CD4-positive, alpha-beta memory T cell (primary cell): ENCODE results near the gene DCUN1D2. TPM values are rescaled to one million over a fixed set of nuclear protein-coding genes. Genes with fewer than 3 reads are reported as not detected.

Experiments used
- CTCF ChIA-PET: fragments of 350-600 bp; sonication (Branson Sonifier 250); formaldehyde crosslinking; loops from one replicate; lab custom pipeline; 2021; ENCODE audit warnings: inconsistent platforms; ENCODE audit not compliant: partially characterized antibody; lab: Charles Lee
- POLR2A ChIA-PET: fragments of 350-600 bp; sonication (Branson Sonifier 250); formaldehyde crosslinking; loops from one replicate; lab custom pipeline; 2021; ENCODE audit not compliant: partially characterized antibody; lab: Charles Lee
- DNase-seq, 5 donors: peaks; one replicate each; pipeline versions ENCODE4 v3.0.0 to v3.0.0-alpha.2; 2020 to 2022; ENCODE audit warnings: mixed read lengths in 1 of 5
- H3K27ac ChIP-seq: one replicate; pipeline ENCODE4 v1.7.0; 2013; ENCODE audit warnings: low read depth, low read length
- H3K27me3 ChIP-seq: 2 replicates; pipeline ENCODE4 v1.7.0; 2013; ENCODE audit warnings: mild to moderate bottlenecking, low read length, moderate library complexity; ENCODE audit not compliant: insufficient read depth
- H3K36me3 ChIP-seq: 2 replicates; pipeline ENCODE4 v1.7.0; 2013; ENCODE audit warnings: mild to moderate bottlenecking, low read length, moderate library complexity; ENCODE audit not compliant: insufficient read depth
- H3K4me1 ChIP-seq: 2 replicates; pipeline ENCODE4 v1.7.0; 2013; ENCODE audit warnings: mild to moderate bottlenecking, low read length, moderate library complexity; ENCODE audit not compliant: insufficient read depth
- H3K4me3 ChIP-seq, 2 donors: one replicate each; pipeline ENCODE4 v1.7.0; 2013; ENCODE audit warnings: low read length in 2 of 2, mild to moderate bottlenecking in 1 of 2
- H3K9me3 ChIP-seq, 2 donors: one replicate each; pipeline ENCODE4 v1.7.0; 2013; ENCODE audit warnings: low read length in 2 of 2, control low read depth in 1 of 2; ENCODE audit not compliant: control insufficient read depth in 1 of 2
- H3K27ac Mint-ChIP-seq, 7 donors: one replicate each; pipeline ENCODE4 v1.8.0; 2020 to 2021; ENCODE audit warnings: mixed read lengths in 7 of 7, mild to moderate bottlenecking in 6 of 7, inconsistent platforms in 3 of 7, moderate library complexity in 3 of 7
- H3K27me3 Mint-ChIP-seq, 2 donors: one replicate each; pipeline ENCODE4 v1.8.0; 2020 to 2021; ENCODE audit warnings: mixed read lengths in 2 of 2
- H3K36me3 Mint-ChIP-seq, 2 donors: one replicate each; pipeline ENCODE4 v1.8.0; 2020 to 2021; ENCODE audit warnings: mixed read lengths in 2 of 2, inconsistent platforms in 1 of 2, mild to moderate bottlenecking in 1 of 2
- H3K4me1 Mint-ChIP-seq, 4 donors: one replicate each; pipeline ENCODE4 v1.8.0; 2020 to 2021; ENCODE audit warnings: mixed read lengths in 4 of 4, mild to moderate bottlenecking in 1 of 4
- H3K4me3 Mint-ChIP-seq, 8 donors: one replicate each; pipeline ENCODE4 v1.8.0; 2020 to 2021; ENCODE audit warnings: mixed read lengths in 8 of 8, mild to moderate bottlenecking in 7 of 8, moderate library complexity in 6 of 8, inconsistent platforms in 3 of 8
- H3K9me3 Mint-ChIP-seq, 8 donors: one replicate each; pipeline ENCODE4 v1.8.0; 2020 to 2021; ENCODE audit warnings: mixed read lengths in 8 of 8, mild to moderate bottlenecking in 5 of 8, inconsistent platforms in 3 of 8, moderate library complexity in 1 of 8
- intact Hi-C: fragments of 100-400 bp; cut with micrococcal nuclease; formaldehyde crosslinking; loops from one replicate; pipeline ENCODE4 v1.15.1; 2023
- polyA plus RNA-seq, 2 donors: library from polyadenylated mRNA; unstranded; fragments of 300-500 nt; fragmentation: Illumina TruSeq; gene quantifications; one replicate each; pipeline ENCODE4 v1.2.3, GENCODE V29; 2021
- total RNA-seq, 2 experiments: library from RNA; stranded (reverse); gene quantifications; one replicate each; pipeline ENCODE4 v1.2.3, GENCODE V29; 2021

DCUN1D2 gene
- total and polyA plus RNA-seq, 4 experiments from 2014 or later, result 6.6 to 34.8 (median 20.8) TPM

DNA sequence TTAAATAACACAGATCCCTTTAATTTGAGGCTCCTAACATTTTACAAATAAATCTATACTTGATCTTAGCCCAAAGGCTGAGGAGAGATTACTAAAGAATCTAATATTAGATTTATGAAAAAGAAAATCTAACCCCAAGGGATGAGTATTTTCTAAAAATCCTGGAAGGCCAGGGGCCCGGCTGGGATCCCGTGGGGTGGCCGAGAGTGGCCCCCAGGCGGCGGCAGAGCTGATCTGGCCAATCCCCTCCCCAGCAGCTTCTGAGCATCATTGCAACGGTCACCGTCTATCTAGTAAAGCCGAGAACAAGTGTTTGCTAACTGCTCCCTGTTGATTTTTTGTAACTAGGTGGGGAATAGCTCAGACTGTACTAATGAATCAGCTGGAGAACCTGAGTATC lies 74.7 kb downstream of the DCUN1D2 start:
- intact Hi-C loops, result no loop called here
- ChIA-PET CTCF (no interaction called here), POLR2A (no interaction called here)
- Mint-ChIP-seq H3K4me1 (no peaks in the 10 kb centered on the region), H3K36me3 (peaks cover 0 to 4% of the 10 kb centered on the region in 2 donors), H3K27ac (no peak overlapping the region), H3K9me3 (peaks cover 0 to 2% (median 0%) of the 10 kb centered on the region in 8 donors), H3K4me3 (no peak overlapping the region), H3K27me3 (peaks cover 0 to 3% of the 10 kb centered on the region in 2 donors)
- Histone ChIP-seq H3K4me1 (no peaks in the 10 kb centered on the region), H3K9me3 (no peaks in the 10 kb centered on the region), H3K27ac (no peak overlapping the region), H3K27me3 (no peaks in the 10 kb centered on the region), H3K36me3 (no peaks in the 10 kb centered on the region), H3K4me3 (no peak overlapping the region)
- DNase-seq, result no peak

DNA sequence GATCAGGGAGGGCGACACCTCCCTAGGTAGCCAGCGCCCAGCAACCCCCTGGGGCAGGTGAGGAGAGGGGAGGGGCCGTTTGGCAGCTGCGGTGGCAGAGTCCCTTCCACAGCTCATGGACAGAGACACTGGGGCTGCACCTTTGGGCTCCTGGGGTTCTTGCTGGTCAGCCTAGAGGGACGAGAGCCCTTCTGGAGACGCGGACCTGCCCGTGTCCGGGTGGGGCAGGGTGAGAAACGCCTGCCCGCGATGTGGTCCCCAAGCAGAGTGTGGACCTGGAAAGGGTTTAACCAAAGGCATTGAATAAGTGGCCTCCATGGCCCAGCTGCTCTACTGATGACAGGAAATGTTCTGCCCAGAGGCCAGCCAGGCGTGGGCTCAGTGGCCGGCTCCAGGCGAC lies 75.5 kb downstream of the DCUN1D2 start:
- H3K36me3 Mint-ChIP-seq, result peaks cover 0 to 4% of the 10 kb centered on the region in 2 donors

DNA sequence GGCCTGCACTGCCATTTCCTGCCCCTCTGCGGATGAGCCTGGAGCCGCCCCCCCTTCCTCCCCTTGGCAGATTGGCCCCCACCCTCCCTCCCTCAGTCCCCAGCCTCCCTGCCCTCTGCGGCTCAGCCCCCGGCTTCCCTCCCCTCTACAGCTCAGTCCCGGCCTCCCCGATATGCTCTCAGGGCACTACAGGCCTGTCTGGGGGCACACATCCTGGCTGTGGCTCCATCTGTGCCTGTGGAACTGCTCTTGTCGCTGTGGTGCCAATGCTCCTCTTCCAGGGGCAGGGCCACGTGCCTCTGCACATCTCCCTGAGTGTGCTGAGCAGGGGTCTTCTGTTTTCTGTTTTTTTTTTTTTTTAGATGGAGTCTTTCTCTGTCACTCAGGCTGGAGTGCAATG lies 76.2 kb downstream of the DCUN1D2 start:
- Mint-ChIP-seq H3K27ac (no peak overlapping the region), H3K4me3 (no peak overlapping the region), H3K27me3 (peaks cover 0 to 3% of the 10 kb centered on the region in 2 donors), H3K36me3 (peaks cover 0 to under 1% of the 10 kb centered on the region in 2 donors), H3K4me1 (no peaks in the 10 kb centered on the region), H3K9me3 (peaks cover 0 to 2% (median 0%) of the 10 kb centered on the region in 8 donors)
- intact Hi-C loops, result no loop called here
- Histone ChIP-seq H3K9me3 (no peaks in the 10 kb centered on the region), H3K4me1 (no peaks in the 10 kb centered on the region), H3K4me3 (no peak overlapping the region), H3K36me3 (no peaks in the 10 kb centered on the region), H3K27ac (no peak overlapping the region), H3K27me3 (no peaks in the 10 kb centered on the region)
- DNase-seq, result no peak
- ChIA-PET CTCF (no interaction called here), POLR2A (no interaction called here)

More for the DNA sequence above, 75.5 kb downstream of the DCUN1D2 start:
- Histone ChIP-seq H3K4me1 (no peaks in the 10 kb centered on the region), H3K4me3 (no peak overlapping the region), H3K27me3 (no peaks in the 10 kb centered on the region), H3K27ac (no peak overlapping the region), H3K9me3 (no peaks in the 10 kb centered on the region), H3K36me3 (no peaks in the 10 kb centered on the region)
- CTCF ChIA-PET, result no interaction called here
- Mint-ChIP-seq H3K27me3 (peaks cover 0 to 3% of the 10 kb centered on the region in 2 donors), H3K9me3 (peaks cover 0 to 2% (median 0%) of the 10 kb centered on the region in 8 donors), H3K27ac (no peak overlapping the region), H3K4me1 (no peaks in the 10 kb centered on the region), H3K4me3 (no peak overlapping the region)
- intact Hi-C loops, result no loop called here
- POLR2A ChIA-PET, result no interaction called here
- no peak for DNase-seq

DNA sequence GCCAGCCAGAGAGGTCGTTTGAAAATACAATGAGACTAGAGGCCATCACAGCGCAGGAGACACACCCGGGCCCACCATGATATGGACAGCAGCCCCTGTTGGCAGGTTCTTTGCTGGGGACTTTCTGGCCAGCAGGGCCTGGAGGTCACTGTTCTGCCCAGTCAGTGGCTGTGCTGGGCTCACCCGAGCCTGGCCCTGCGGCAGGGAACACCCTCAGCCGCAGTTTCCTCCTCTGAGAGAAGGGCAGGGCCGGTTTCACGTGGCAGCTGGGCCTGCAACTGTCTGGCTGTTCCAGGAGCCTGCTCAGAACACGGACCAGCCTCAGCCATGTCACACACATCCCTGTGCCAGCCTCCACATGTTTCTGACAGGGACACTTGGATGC lies 76.6 kb downstream of the DCUN1D2 start:
- no peak for DNase-seq
- ChIA-PET CTCF (no interaction called here), POLR2A (no interaction called here)
- H3K4me1 ChIP-seq, result no peaks in the 10 kb centered on the region
- intact Hi-C loops, result no loop called here
- H3K9me3 ChIP-seq, result no peaks in the 10 kb centered on the region
- Mint-ChIP-seq H3K9me3 (peaks cover 0 to 2% (median 0%) of the 10 kb centered on the region in 8 donors), H3K27me3 (peaks cover 0 to 3% of the 10 kb centered on the region in 2 donors), H3K36me3 (no peaks in the 10 kb centered on the region), H3K4me3 (no peak overlapping the region), H3K27ac (no peak overlapping the region), H3K4me1 (no peaks in the 10 kb centered on the region)
- no peaks in the 10 kb centered on the region for H3K36me3 ChIP-seq
- no peak overlapping the region for H3K4me3 ChIP-seq
- no peaks in the 10 kb centered on the region for H3K27me3 ChIP-seq
- no peak overlapping the region for H3K27ac ChIP-seq

DNA sequence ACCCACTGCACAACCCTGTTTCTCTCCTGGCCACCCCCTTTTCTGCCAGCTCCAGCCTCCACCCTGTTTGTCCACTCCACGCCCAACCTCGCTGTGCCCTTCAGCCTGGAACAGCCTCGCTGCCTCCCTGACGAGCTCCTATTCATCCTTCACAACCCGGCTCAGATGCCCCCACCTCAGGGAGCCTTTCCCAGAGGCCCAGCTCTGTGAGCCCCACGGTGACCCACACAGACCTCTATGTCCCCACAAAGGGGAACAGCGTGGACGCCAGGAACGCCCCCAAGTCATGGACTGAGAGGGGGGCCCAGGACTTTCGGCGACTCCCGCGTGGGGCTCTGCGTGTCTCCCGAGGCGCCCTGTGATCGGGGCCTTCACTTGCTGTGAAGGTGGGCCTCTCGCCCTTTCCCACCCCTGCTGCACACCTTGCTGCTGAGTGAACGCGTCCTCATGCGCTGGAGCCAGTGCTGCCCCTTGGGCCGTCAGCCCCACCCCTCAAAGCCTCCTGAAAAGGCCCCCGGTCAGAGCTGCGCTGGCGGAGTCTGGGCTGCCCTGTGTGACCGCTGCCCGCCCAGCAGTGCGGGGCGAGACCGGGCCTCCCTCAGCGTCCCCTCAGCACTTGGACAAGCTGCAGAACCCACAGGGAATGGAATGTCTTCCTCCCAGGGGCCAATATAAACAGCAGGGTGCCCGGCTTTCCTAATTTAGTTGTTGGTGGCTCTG lies 77.2 kb downstream of the DCUN1D2 start:
- Histone ChIP-seq H3K27ac (no peak overlapping the region), H3K36me3 (no peaks in the 10 kb centered on the region), H3K4me1 (no peaks in the 10 kb centered on the region), H3K9me3 (no peaks in the 10 kb centered on the region), H3K4me3 (no peak overlapping the region), H3K27me3 (no peaks in the 10 kb centered on the region)
- CTCF ChIA-PET, result no interaction called here
- Mint-ChIP-seq H3K4me3 (no peak overlapping the region), H3K27ac (peak overlapping the region in 2 of 7 donors; percentile 36 to 77), H3K36me3 (no peaks in the 10 kb centered on the region), H3K27me3 (peaks cover 0 to 6% of the 10 kb centered on the region in 2 donors), H3K4me1 (no peaks in the 10 kb centered on the region), H3K9me3 (peaks cover 0 to 2% (median 0%) of the 10 kb centered on the region in 8 donors)
- intact Hi-C loops, result no loop called here
- DNase-seq, result no peak
- POLR2A ChIA-PET, result no interaction called here

DNA sequence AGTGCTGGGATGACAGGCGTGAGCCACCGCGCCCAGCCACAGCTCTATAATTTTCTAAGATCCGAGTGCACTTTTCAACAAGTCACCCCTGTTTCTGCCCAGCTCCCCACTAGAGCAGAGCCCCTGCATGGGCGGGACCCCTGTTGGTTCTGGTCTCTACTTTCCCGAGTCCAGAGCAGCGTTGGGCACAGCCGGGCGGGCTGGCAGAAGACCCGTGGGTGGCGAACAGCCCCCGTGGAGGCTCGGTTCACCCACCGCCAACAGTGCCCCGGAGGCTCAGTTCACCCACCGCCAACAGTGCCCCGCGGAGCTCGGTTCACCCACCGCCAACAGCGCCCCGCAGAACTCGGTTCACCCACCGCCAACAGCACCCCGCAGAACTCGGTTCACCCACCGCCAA lies 78.1 kb downstream of the DCUN1D2 start:
- H3K4me1 Mint-ChIP-seq, result no peaks in the 10 kb centered on the region
- no peaks in the 10 kb centered on the region for H3K4me1 ChIP-seq
- H3K36me3 Mint-ChIP-seq, result no peaks in the 10 kb centered on the region
- peaks cover 0 to 2% (median 0%) of the 10 kb centered on the region in 8 donors for H3K9me3 Mint-ChIP-seq
- H3K27ac Mint-ChIP-seq, result no peak overlapping the region
- intact Hi-C loops, result no loop called here
- no peak overlapping the region for H3K27ac ChIP-seq
- POLR2A ChIA-PET, result no interaction called here
- no peaks in the 10 kb centered on the region for H3K27me3 ChIP-seq
- H3K4me3 ChIP-seq, result no peak overlapping the region
- H3K27me3 Mint-ChIP-seq, result peaks cover 0 to 7% of the 10 kb centered on the region in 2 donors
- H3K4me3 Mint-ChIP-seq, result no peak overlapping the region
- no peak for DNase-seq
- H3K9me3 ChIP-seq, result no peaks in the 10 kb centered on the region
- CTCF ChIA-PET, result no interaction called here
- no peaks in the 10 kb centered on the region for H3K36me3 ChIP-seq

DNA sequence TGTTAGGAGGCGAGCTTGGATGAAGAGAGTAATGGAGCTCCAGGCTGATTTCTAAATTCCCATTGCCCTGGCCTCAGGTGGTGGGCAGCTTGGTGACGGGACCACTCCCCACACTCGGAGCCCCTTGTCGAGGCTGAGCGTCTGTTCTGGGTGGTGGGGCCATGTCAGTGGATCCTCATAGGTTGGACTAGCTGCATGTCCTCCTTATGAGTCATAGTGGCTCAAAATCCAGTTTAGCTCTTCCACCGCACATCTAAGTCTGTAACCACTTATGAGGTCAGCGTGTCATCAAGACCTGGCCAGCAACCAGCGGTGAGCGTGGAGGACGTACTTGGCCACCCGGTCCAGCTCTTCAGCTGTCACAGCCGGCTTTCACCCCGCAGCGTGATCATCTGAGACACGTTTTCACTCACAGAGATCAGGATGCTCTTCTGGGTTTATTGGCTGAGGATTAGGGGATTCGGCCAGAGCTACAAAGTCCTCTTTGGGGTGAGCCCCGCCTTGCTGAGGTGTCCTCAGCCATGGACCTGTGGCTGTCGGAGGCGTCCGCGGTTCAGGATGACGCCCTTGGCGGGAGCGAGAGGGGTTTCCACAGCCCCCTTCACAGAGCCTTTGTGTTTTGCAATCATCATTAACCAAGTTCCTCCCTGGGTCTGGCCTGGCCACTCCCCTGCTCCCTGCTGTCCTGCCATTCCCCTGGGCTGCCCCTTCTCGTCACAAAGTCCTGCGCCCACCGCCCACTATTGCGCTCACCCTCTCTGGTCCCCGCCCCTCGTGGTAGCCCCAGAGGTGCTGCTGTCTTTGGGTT lies 79.1 kb downstream of the DCUN1D2 start:
- Mint-ChIP-seq H3K27ac (peak overlapping the region in 1 of 7 donors; percentile 13), H3K9me3 (peaks cover 0 to 2% (median 0%) of the 10 kb centered on the region in 8 donors), H3K4me3 (no peak overlapping the region), H3K36me3 (no peaks in the 10 kb centered on the region), H3K4me1 (no peaks in the 10 kb centered on the region), H3K27me3 (peaks cover 0 to 3% of the 10 kb centered on the region in 2 donors)
- H3K4me3 ChIP-seq, result no peak overlapping the region
- ChIA-PET CTCF (no interaction called here), POLR2A (no interaction called here)
- intact Hi-C loops, result no loop called here
- DNase-seq, result no peak
- H3K36me3 ChIP-seq, result no peaks in the 10 kb centered on the region
- H3K9me3 ChIP-seq, result no peaks in the 10 kb centered on the region
- no peak overlapping the region for H3K27ac ChIP-seq
- H3K27me3 ChIP-seq, result no peaks in the 10 kb centered on the region
- H3K4me1 ChIP-seq, result no peaks in the 10 kb centered on the region
